HG03108 (cell line): Measurements from ENCODE around the gene HK1.

Experiments
- ATAC-seq: cut with Tn5 transposase; IDR thresholded peaks from one replicate; pipeline ENCODE4 v1.9.1; 2021; ENCODE audit warnings: moderate library complexity; ENCODE audit not compliant: unreplicated experiment

HK1 gene

DNA sequence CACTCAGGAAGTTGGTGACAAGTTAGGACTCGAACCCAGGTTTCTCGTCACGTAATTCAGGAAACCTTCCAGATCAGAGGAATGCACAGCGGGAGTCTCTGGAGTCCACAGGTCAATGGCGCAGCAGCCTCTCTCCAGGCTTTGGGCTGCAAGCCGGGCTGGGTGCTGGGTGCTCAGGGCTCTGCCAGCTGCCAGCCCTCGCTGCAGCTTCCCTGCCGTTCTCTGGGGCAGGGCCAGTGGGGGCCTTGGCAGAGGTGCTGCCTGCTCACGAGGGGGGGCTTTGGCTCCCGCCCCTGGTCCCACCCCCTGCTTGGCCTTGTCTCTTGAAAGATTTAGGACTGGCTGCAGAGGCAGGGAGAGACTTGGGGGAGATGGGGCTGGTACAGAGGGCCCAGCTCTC is 138.4 kb downstream of the HK1 start, which contains the start of gene TACR2:
TACR2 (minus strand) TSS at position 224 of the 400 bp plus-strand sequence. CDS start 595 bp downstream, outside the sequence.
- ATAC-seq: no peak

DNA sequence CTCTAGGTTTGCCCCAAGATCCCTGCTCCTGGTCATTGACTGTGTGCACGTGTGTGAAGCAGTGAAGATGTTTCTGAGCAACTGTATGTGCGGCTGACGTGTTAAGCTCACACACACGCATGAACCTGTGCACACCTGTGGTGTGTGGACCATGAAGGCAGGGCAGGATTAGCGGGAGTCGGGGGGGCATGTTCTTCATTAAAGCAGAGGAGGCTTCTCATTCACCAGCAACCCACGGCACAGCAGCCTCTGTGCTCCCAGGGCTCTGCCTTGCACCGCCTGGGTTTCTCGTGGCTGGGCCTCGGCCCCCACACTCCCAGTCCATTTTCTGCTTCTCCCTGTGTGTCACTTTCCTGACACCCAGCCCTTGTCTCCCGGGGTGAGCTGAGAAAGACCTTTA is 139.2 kb downstream of the HK1 start:
- ATAC-seq: no peak

DNA sequence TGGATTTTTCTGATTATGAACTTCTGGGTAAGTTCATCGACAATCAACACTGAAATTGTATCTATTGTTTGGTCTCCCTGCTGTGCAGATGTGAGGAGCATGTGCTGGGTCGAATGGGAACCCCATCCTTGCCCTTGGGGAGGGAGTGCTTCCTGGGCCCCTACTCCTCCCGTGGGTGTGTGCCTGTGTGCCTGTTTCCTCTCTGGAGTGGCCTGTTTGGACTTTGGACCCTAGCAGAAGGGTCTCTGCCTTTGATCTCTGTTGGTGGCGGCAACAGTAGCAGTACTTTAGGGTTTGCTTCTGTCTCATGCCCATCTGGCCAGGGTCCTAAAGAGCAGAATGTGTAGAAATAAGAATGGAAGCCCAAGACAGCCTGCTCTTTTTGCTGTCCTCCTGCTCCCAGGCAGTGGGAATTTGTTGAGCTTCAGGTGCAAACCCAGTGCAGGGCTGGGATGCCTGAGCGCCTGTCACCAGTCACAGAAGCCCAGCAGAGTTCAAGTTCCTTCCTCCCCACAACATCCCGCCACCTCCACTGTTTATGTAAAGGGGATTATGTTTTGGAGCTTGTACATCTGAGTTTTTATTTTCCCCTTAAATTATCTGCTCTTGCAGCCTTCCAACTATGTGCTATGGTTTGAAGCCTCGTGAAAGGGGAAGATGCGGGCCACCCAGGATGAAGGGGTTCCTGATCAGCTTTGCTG is 139.9 kb downstream of the HK1 start:
- ATAC-seq: no peak

DNA sequence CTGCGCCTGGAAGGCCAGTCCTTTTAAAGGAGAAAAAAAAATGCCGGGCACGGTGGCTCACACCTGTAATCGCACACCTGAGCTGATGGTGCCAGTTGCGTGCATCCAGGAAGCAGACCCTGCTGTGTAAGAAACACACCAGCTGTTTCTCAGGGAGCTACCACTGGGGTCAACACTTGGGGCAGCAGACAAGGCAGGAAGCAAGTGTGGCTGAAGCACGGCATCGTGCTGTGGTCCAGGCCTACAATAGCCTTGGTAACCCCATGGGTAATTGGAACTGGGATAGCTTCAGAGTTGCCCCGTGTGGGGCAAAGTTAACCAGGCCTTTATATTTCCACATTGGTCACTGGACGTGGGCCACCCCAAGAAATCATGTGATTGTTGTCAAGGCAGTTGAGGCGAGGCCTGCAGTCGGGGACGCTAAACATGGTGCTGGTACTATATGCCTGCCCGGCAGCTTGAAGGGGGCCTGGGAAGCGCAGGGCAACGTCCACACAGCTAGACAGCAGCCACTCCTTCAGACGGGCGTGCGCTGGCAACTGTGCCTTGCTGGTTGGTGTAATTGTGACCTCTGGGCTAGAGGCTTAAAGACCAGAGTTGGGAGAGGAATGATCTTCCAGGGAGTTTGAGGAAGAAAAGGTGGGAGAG is 140.9 kb downstream of the HK1 start:
- no peak for ATAC-seq

DNA sequence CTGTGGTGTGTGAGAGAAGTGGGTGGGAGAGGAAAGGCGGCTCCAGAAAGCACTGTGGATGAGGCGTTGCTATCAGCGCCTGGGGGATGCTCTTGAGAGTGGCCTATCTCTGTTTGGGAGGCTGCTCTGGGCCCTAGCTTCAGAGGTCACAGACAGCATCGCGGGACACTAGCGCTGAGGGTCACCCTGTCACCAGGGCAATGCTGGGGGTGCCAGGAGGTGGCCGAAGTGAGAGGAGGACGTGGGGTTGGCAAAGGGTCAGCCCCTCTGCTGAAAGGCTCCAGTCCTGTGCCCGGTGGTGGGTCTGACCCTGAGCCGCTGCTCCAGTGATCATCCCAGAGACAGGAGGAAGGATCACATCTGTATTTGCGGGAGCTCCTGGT is 141.4 kb downstream of the HK1 start:
- ATAC-seq: no peak

DNA sequence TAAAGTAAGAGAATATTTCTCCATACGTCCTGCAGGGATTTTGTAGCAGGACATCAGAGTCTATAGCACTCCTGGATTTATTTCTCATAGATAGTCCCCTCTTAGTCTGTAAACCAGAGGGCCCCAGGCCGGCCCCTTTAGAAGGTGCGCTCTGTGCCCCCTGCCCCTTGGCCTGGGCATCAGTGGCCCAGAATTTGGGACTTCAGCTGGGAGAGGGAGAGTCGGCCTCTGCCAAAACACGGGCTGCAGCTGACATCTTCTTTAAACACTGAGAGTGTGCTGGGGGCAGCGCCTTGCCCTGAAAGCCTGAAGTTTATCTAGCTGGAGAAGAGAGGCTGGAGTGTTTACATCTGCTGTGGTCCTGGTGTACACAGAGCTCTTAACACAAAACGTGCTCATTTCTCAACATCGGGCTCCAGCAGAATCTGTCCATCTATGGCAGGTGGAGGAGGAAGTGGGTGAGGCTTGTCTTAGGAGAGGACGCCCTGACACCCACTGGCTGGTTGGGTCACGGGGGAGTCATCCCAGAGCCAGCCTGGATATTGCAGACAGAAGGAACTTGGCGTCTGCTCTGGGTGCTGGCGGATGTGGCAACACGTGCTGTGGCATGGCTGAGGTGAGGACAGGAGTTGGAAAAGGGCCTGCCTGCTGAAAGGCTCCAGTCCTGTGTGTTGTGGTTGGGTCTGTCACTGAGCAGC is 143.5 kb downstream of the HK1 start:
- ATAC-seq: no peak

DNA sequence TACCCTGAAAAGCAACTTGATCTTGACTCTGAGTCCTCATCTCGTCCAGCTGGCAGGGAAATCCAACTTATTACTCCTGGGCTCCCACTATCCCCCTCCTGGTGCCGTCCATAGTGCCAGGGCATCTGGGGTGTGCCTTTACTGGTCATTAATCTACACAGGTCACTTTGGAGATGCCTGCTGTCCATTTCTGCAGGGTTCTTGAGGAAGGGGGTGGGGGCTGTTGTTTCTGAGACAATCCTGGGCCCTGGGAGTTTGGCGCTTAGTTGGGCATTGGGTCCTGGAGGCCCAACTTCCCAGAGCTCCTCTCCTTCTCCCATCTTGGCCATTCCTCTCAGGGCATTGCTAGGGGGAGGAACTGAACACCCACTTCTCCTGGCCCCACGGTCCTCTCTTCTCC is 144.4 kb downstream of the HK1 start:
- no peak for ATAC-seq

DNA sequence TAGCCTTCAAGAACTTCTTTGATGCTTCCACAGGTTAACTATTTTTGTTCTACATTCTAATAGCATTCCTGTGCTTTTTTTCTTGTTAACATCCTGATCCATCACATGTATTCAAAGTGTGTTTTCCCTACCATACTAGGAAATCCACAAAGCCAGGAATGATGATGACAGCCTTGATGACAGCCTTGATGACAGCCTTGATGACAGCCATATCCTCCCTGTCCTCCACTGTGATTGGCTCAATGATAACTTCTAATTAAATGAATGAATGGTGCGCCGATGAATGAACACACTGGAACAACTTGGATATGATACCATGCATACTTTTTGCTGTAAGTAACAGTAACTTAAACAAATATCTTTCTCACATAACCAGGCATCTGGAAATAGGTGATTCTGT is 146.7 kb downstream of the HK1 start:
- no peak for ATAC-seq

DNA sequence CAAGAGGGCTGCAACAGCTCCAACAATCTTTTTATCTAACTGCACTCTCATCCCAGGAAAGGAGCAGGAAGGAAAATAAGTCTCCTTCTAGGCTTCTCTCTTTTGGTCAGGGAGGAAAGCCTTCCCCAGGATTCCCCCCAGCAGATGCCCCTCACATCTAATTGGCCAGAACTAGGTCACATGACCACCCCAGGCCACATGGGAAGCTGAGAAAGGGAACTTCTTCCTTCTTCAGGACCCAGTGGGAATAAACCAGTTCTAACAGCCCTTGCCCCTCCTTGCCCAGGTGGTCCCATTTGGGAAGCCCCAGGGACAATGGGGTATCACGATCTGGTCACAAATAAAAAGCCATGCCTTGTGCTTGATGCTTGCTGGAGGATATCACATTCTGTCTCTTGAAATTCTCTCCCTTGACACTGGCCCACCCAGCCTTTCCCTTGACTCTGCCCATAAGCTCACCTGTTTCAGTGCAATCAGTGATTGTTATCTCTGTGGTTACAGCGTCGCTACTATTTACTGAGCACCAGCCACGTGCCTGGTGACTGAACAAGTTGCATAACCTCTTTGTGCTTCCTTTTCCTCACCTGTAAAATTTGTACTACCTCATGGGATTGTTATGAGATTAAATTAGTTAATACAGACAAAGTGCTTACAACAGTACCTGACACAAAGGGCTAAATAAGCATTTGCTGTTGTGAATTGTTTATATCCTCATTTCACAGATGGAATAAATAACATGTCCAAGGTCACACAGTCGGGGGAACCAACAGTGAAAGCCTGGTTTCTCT is 147.4 kb downstream of the HK1 start:
- ATAC-seq: no peak

DNA sequence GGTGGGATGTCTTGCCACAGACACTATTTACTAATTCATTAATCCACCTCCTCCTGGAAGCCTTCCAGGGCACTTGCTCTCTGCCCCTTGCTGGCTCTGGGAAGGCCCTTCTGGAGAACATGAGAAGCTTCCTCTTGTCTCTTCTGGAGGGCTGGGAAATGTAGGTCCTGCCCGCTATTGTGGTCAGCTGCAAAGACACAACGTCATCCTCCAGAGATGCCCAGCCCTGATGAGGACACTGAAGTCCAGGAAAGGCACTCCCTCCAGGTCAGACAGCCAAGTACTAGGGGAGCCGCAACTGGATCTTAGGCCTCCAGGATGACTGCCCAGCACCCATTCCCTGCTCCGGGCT is 148.1 kb downstream of the HK1 start:
- ATAC-seq: no peak

DNA sequence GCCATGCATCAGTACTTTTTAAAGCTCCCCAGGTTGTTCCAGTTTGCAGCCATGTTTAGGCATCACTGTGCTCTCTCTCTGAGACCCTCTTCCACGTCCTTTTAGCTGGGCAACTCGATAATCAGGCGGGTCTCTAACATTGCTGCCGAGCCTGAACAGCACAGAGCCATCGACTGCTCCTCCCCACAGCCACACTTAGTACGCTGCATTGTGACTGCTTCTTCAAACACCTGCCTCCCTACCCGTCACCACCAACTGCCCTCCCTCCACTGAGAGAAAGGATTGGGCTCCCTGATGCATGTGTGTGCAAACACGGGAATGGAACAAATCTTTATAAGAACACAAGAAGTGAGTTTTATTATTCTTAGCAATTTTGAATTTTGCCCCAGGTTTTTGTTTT is 149.9 kb downstream of the HK1 start:
- ATAC-seq: no peak

DNA sequence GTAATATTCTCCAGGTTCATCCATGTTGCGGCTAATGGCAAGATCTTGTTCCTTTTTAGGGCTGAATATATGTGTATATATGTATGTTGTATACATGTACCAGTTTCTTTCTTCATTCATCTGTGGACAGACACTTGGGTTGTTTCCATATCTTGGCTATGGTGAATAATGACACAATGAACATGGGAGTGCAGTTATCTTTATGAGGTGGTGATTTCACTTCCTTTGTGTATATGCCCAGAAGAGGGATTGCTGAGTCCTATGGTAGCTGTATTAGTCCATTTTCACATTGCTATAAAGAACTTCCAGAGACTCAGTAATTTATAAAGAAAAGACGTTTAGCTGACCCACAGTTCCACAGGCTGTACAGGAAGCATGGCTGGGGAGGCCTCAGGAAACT is 155.9 kb downstream of the HK1 start:
- no peak for ATAC-seq

DNA sequence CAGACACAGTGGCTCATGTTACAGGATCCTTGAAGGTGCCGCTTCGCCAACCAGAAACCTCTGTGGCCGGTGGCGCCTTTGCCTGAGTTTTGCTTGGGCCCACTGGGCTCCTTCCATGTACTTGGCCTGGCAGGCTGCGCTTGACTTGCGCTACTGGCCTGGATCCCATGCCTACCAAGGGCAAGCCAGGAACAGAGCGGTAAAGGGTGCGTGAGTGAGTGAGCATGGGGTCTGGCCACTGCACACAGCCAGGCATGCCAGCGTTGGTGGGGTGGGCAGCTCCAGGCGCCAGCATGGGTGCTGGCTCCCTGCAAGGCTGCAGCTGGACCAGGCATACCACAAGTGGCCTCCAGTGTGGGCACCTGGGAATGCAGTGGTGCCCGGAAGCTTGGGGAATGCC is 156.6 kb downstream of the HK1 start:
- no peak for ATAC-seq

DNA sequence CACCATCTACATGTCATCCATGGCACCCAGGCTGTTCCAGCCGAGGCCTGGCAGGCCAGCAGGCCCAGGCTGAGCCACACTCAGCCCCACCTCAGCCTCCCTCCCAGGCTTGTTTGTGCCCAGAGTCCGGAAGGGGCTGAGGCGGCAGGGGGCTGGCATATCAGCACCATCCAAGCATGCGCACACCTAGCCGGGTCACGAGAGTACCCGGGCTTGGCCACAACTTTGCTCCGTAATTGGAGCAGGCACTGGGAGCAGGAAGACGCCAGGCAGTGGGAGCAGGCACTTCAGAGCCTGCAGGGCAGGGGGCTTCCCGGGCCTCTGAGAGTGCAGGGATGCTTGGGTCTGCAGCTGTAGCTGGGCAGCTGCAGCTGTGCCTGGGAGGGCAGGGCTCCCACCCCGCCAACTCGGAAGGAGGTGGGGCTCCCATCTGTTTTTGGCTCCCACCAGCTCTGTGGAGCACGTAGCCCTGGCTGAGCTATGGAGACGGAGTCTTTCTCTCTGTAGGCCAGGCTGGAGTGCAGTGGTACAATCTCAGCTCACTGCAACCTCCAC is 157.7 kb downstream of the HK1 start:
- ATAC-seq: no peak

DNA sequence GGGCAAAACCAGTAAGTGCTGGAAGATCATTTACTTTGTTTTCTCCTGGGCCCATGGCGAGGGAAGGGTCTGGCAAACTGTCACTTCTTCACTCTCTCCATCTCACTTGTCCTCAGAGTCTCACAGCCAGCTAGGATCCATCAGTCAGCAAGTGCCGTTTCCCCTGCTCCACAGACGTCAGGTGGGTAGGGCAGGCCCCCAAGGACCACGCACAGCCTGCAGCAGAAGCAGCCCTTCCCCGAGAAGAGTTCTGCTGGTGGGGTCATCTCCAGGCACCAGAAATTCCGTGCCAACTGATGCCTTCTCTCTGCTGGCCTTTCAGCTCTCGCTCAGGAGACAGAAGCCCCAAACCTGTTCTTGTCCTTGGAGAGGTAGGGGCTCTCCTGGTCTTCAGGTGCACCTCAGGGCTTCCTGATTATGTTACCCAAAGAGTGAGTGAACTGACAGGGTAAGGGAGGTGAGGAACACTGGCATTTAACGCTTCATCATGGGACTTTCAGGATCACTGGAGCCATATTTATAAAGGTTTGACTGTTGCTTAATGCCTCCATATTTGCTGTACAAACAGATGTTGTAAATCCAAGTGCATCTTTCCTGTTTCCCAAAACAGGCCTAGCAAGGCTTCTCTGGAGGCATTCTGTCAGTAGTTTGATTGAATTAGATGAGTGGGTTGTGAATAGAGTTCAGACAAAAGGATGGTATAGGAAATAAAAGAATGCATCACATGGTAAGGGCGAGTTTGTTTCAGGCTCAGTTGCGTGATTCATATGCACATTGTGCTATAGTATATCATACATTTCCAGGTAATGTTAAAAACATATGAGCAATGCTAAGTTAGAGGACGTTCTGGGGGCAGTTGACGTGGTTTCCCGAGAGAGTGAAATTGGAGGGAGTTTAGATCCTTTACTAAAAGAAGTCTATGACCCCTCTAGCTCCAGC is 159.3 kb downstream of the HK1 start:
- ATAC-seq: no peak

DNA sequence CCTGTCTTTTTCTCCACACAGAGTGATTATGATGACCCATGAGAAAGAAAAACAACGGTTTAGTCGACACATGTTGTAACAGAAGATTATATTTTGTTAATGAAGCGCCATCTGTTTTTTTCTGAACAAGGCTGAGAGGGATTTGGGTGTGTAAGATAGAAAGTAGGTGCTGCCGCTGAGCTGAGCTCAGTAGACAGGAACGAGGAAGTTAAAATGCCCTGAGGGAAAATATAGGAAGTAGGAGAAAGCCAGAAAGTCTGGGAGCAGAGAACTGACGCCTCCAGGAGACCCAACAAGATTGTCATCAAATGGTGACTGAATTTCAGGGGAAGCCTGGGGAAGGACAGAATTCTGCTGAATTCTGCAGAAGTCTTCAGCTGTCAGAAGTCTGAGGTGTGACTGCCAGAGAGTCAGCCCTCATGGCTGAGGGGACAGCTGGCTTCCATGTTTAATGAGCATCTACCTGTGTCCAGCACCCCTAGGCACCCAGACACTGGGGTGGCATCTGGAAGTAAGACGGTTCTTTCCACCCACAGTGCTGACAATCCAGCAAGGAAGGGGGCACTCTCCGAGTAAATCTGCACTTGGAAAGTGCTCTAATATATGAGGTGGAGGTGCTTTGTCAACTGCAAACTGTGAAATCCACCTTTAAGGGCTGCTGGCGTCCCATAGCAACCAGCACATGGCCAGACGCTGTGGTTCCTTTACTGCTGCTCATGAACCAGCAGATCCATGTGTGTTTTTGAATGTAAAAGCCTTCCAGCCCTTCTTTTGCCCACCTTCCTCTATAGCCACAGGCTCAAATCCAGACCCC is 160.4 kb downstream of the HK1 start:
- no peak for ATAC-seq

DNA sequence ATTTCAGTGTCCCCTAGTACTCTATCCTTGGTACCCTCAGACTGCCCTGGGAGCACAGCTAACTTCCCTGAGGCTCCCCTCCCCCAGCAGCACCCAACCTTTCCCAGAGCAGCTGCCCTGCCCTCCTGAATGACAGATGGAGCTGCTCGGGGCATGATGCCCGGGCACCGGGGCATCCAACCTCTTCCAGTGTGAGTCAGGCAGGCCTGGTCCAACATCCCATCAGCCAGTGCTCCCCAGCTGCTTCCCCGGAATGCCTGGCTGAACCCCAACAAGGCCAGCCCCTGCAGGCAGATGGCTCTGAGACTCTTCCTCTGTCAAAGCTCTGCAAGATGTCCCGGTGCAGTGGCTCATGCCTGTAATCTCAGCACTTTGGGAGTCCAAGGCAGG is 161.0 kb downstream of the HK1 start:
- no peak for ATAC-seq

DNA sequence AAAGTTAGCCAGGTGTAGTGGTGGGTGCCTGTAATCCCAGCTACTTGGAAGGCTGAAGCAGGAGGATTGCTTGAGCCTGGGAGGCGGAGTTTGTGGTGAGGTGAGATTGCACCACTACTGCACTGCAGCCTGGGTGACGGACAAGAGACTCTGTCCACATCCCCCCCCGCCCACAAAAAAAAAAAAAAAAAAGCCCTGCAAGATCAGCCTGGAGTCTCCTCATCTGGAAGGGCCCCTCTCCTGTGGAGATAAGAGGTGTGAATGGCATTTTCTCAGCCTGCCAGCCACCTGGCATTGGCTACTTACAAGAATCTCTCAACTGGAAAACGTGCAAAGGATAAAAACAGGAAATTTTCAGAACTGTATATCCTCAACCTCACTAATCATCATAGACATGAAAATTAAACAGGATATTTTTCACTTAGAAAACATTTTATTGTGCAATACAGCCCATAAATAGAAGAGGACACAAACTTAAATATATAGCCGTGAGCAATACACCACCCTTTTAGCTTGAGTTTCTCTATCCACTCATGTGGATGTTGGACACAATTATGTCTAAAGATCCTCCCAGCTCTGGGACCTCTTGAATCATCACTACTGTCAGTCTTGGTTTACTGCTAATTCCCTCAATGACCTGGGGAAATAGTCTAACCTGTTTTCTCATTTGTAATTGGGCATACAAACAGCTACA is 161.7 kb downstream of the HK1 start:
- no peak for ATAC-seq

DNA sequence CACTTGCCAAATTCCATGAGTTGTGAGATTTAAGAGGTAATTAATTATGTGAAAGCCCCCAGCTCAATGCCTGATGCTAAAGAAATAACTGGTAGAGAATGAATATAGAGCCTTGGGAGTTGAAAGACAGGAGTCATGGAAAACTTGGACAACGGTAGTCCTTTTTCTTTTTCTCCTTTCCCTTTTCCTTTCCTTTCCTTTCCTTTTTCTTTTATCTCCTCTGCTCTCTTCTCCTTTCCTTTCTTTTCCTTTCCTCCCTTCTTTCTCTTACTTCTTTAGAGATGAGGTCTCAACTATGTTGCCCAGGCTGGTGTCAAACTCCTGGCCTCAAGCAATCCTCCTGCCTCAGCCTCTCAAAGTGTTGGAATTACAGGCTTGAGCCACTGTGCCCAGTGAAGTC is 165.1 kb downstream of the HK1 start:
- ATAC-seq: no peak
